Measurements from ENCODE around the gene PDE1C. TPM values are rescaled to one million over a fixed set of nuclear protein-coding genes. Genes with fewer than 3 reads are reported as not detected.

Gene PDE1C
- total and polyA plus RNA-seq, 12 donors: 0.33 to 9.9 (median 2.9) TPM

DNA sequence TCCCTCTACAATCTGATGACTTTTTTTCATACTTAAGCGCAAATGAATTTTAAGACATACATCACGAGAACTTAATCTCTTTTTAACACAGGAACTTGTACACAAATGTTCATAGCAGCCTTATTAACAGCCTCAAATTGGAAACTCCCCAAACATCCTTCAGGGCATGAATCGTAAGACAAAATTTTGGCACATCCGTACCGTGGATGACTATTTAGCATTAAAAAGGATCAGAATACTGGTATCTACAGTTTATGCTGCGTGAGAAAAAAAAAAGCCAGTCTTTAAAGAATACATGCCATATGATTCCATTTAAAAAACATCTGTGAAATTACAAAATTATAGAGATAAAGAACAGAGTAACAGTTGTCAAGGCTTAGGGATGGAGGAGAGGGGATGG is 46.8 kb downstream of the PDE1C start:
- no peak for DNase-seq
- no peaks in the 10 kb centered on the region for H3K9me3 ChIP-seq (replicated peaks in 1 of 3)
- H3K4me1 ChIP-seq (replicated peaks in 1 of 2): no peaks in the 10 kb centered on the region
- 77 to 84% (median 81%) methylated on average over 6 of the region's 6 CpGs for WGBS, 4 donors
- TF ChIP-seq, protein P1, sequence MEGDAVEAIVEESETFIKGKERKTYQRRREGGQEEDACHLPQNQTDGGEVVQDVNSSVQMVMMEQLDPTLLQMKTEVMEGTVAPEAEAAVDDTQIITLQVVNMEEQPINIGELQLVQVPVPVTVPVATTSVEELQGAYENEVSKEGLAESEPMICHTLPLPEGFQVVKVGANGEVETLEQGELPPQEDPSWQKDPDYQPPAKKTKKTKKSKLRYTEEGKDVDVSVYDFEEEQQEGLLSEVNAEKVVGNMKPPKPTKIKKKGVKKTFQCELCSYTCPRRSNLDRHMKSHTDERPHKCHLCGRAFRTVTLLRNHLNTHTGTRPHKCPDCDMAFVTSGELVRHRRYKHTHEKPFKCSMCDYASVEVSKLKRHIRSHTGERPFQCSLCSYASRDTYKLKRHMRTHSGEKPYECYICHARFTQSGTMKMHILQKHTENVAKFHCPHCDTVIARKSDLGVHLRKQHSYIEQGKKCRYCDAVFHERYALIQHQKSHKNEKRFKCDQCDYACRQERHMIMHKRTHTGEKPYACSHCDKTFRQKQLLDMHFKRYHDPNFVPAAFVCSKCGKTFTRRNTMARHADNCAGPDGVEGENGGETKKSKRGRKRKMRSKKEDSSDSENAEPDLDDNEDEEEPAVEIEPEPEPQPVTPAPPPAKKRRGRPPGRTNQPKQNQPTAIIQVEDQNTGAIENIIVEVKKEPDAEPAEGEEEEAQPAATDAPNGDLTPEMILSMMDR (IDR thresholded peaks at IDR 0.05): no peak
- no peak for TF ChIP-seq POLR2A (IDR thresholded peaks at IDR 0.05)
- no peaks in the 10 kb centered on the region for H3K36me3 ChIP-seq (replicated peaks in 1 of 2)
- H3K27me3 ChIP-seq: no peaks in the 10 kb centered on the region
- H3K4me3 ChIP-seq: no peak overlapping the region
- no peak overlapping the region for H3K27ac ChIP-seq
- intact Hi-C loops (cut with DNase I): loop anchor here in 1 of 2 donors (10.0 kb wide), 1 partner anchor 49 kb away; no protein-coding TSS in a partner anchor

DNA sequence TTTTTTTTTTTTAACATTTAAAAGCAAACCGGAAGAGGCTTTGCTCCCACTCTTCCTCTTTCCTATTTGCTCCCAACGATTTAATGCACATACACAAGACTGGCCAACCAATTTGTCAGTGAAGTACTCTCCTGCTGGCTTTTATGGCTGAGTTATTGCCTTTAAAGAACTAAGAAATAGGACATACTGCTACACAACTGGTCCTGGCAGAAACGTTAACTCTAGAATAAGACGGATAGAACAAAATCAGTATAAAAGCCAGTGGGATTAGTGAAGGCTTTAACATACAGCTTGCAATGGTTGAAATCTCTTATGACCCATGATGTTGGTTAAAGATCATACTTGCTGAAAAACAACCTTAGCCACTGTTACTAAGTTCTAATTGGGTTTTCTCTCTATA is 47.2 kb downstream of the PDE1C start:
- DNase-seq: no peak
- Histone ChIP-seq H3K27me3 (no peaks in the 10 kb centered on the region), H3K4me3 (no peak overlapping the region), H3K9me3 (replicated peaks in 1 of 3) (no peaks in the 10 kb centered on the region), H3K4me1 (replicated peaks in 1 of 2) (no peaks in the 10 kb centered on the region), H3K27ac (no peak overlapping the region), H3K36me3 (replicated peaks in 1 of 2) (no peaks in the 10 kb centered on the region)
- WGBS, 4 donors: 54 to 78% (median 75%) methylated on average over 4 of the region's 4 CpGs
- no peak for TF ChIP-seq POLR2A (IDR thresholded peaks at IDR 0.05)
- TF ChIP-seq, protein P1 (IDR thresholded peaks at IDR 0.05): no peak
- intact Hi-C loops (cut with DNase I): loop anchor here in 1 of 2 donors (10.0 kb wide), 1 partner anchor 48 kb away; no protein-coding TSS in a partner anchor

DNA sequence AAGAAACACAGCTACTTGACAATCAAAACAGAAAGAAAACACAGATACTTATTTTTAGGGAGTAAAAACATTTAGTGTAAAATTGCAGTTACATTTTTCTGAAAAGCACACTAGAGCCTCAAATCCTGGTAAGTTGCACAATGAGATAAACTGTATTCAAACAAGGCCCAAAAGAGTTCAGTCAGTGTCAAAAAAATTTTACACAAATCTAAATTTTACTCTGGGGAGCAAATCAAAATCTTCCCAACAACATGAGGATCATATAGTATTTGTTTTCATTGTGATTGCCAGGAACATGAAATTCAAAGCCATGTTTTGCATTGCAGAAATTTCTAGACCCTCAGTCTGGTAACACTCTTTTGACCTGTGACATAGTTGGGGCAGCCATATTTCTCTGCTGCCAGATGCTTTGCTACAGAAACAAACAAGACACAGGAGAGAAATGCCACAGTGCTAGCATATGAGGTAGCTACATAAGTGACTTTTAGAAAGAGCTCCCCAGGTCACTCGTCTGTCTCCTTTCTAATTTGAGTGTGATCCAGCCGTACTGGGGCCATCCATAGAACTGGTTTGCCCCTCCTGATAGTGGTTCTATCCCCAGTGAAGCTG is 49.6 kb downstream of the PDE1C start:
- intact Hi-C loops (cut with DNase I): loop anchor here in 1 of 2 donors (10.0 kb wide), 1 partner anchor 46 kb away; no protein-coding TSS in a partner anchor
- no peaks in the 10 kb centered on the region for H3K36me3 ChIP-seq (replicated peaks in 1 of 2)
- DNase-seq: no peak
- no peaks in the 10 kb centered on the region for H3K27me3 ChIP-seq
- TF ChIP-seq, protein P1 (IDR thresholded peaks at IDR 0.05): no peak
- no peak for TF ChIP-seq POLR2A (IDR thresholded peaks at IDR 0.05)
- no peaks in the 10 kb centered on the region for H3K9me3 ChIP-seq (replicated peaks in 1 of 3)
- no peaks in the 10 kb centered on the region for H3K4me1 ChIP-seq (replicated peaks in 1 of 2)
- 23 to 51% (median 36%) methylated on average over 2 of the region's 2 CpGs for WGBS, 4 donors
- H3K27ac ChIP-seq: no peak overlapping the region
- H3K4me3 ChIP-seq: no peak overlapping the region

DNA sequence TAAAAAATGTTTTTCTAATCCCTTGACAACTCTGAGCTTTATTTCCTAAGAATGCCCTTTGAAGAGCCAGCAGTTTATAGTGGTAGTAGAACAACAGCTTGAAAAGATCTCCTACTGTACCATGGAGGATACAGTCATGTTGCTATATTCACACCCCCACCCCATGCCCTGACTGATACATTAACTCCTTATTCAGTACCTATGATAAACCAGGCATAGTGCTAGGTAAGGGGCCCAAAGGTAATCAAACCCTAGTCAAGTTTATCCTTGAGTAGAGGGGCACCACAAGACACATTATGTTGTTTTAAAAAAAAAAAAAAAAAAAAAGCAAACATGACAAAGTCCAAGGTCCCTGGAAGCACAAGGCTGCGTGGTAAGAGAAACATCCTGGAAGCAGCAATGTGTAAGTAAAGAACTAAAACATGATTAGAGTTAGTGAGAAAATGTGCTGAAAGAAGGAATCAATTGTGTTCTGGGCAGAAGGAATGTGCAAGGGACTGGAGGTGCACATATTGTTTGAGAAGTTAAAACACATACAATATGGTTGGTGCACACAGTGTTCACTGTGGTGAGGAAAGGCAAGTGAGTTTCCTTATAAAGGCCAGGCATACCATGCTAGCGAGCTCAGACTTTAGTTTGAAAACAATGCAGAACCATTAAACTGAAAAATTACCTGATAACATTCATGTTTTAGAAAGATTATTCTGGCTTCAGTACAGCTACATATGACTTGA is 51.2 kb downstream of the PDE1C start:
- TF ChIP-seq, protein P1 (IDR thresholded peaks at IDR 0.05): no peak
- no peak for TF ChIP-seq POLR2A (IDR thresholded peaks at IDR 0.05)
- DNase-seq: no peak
- H3K27ac ChIP-seq: no peak overlapping the region
- intact Hi-C loops (cut with DNase I): loop anchor here in 1 of 2 donors (10.0 kb wide), 1 partner anchor 64 kb away; no protein-coding TSS in a partner anchor
- no peaks in the 10 kb centered on the region for H3K36me3 ChIP-seq (replicated peaks in 1 of 2)
- no peaks in the 10 kb centered on the region for H3K4me1 ChIP-seq (replicated peaks in 1 of 2)
- no peak overlapping the region for H3K4me3 ChIP-seq
- H3K9me3 ChIP-seq (replicated peaks in 1 of 3): no peaks in the 10 kb centered on the region
- H3K27me3 ChIP-seq: no peaks in the 10 kb centered on the region
- WGBS, 4 donors: 45 to 66% (median 55%) methylated on average over 2 of the region's 2 CpGs
